Measurements from ENCODE around the gene SPACA4.

GRCh38 chr19:48654299-48655059, 47.9 kb downstream of the SPACA4 start:
- TF ChIP-seq CSRNP3 (CRISPR knock-in tag; IDR thresholded peaks at IDR 0.05) (no peak), ISL1 (CRISPR knock-in tag; IDR thresholded peaks at IDR 0.05) (no peak), TOX (CRISPR knock-in tag; IDR thresholded peaks at IDR 0.05; ENCODE audit: borderline replicate concordance) (no peak), POU6F1 (CRISPR knock-in tag; IDR thresholded peaks at IDR 0.05; ENCODE audit: borderline replicate concordance, low read depth) (no peak), ZNF565 (CRISPR knock-in tag; conservative IDR thresholded peaks at IDR 0.05; ENCODE audit: low read depth) (no peak)

All from SK-N-SH treated with all-trans-retinoic acid at 6 μM for 48 hours (cell line).